Keratinocyte (primary cell): Measurements from ENCODE around the gene BCAS2.

Experiments
- CTCF ChIP-seq, 3 experiments: IDR thresholded peaks in 1 of 3; conservative IDR thresholded peaks in 1 of 3; optimal IDR thresholded peaks in 1 of 3; 2 replicates in 2 of 3; 3 replicates in 1 of 3; pipeline versions ENCODE3 to v1.5.1; 2011; ENCODE audit warnings: low read length in 3 of 3, mild to moderate bottlenecking in 3 of 3, moderate library complexity in 2 of 3, control low read depth in 1 of 3, inconsistent platforms in 1 of 3; ENCODE audit not compliant: insufficient read depth in 2 of 3; ENCODE audit errors: extremely low read depth in 1 of 3
- EZH2 ChIP-seq: IDR thresholded peaks from one replicate; pipeline ENCODE4 v1.6.1; 2012; ENCODE audit warnings: inconsistent platforms, mild to moderate bottlenecking, low read length, moderate library complexity

GRCh38 chr1:114536043-114536442 lies 45.4 kb downstream of the BCAS2 start:
- TF ChIP-seq CTCF (optimal IDR thresholded peaks at IDR 0.05 in 1 of 3, IDR thresholded peaks at IDR 0.05 in 1 of 3, conservative IDR thresholded peaks at IDR 0.05 in 1 of 3; ENCODE audit: extremely low read depth in 1 of 3, insufficient read depth in 2 of 3, low read length in 3 of 3) (no peak), EZH2 (no peak)
